Cardiac fibroblast (primary cell): Measurements from ENCODE around the gene CMPK1.
"Not testable (repeated sequence)": the region's sequence is repeated elsewhere in the genome, so short reads cannot be mapped to it uniquely, and the experiment has no call there.

Experiments
- DNase-seq, 2 donors: peaks; one replicate each; pipeline versions ENCODE4 v3.0.0 to v3.0.0-alpha.2; 2010; ENCODE audit warnings: low read depth in 2 of 2
- H3K4me3 ChIP-seq, 2 donors: replicated peaks in 1 of 2; 1 replicate in 1 of 2; 2 replicates in 1 of 2; pipeline ENCODE4 v1.5.1; 2011; ENCODE audit warnings: low read depth in 2 of 2, low read length in 2 of 2, mild to moderate bottlenecking in 2 of 2, moderate library complexity in 1 of 2
- CTCF ChIP-seq: IDR thresholded peaks from one replicate; pipeline ENCODE4 v1.5.1; 2011; ENCODE audit warnings: low read depth, mild to moderate bottlenecking, low read length, inconsistent platforms

The CMPK1 gene

GRCh38 chr1:47333578-47333921 lies at the start of gene CMPK1:
CMPK1 (plus strand) TSS chr1:47333790; CDS start chr1:47333946, 156 bp downstream.
- TF ChIP-seq CTCF, result peak; percentile 16
- peak; percentile 84 to 91 for DNase-seq
- peak within 1 kb of the TSS; percentile 72 to 94 for H3K4me3 ChIP-seq

GRCh38 chr1:47288116-47288515 lies 45.5 kb upstream of the CMPK1 start:
- not testable (repeated sequence) for H3K4me3 ChIP-seq

GRCh38 chr1:47294863-47295262 lies 38.7 kb upstream of the CMPK1 start:
- not testable (repeated sequence) for DNase-seq, H3K4me3 ChIP-seq

More at GRCh38 chr1:47288116-47288515, 45.5 kb upstream of the CMPK1 start:
- not testable (repeated sequence) for DNase-seq

- TF ChIP-seq CTCF, result no peak
- DNase-seq, result no peak
- no peak overlapping the region for H3K4me3 ChIP-seq
These were observed 38.0 kb upstream of the CMPK1 start for GRCh38 chr1:47295579-47295978.

GRCh38 chr1:47298025-47298699 lies 35.4 kb upstream of the CMPK1 start:
- DNase-seq, result peak; percentile 6 to 44
- no peak for TF ChIP-seq CTCF
- no peak overlapping the region for H3K4me3 ChIP-seq

GRCh38 chr1:47302472-47302871 lies 31.1 kb upstream of the CMPK1 start:
- DNase-seq, result no peak
- no peak overlapping the region for H3K4me3 ChIP-seq
- no peak for TF ChIP-seq CTCF

GRCh38 chr1:47309427-47309826 lies 24.2 kb upstream of the CMPK1 start:
- DNase-seq, result no peak
- H3K4me3 ChIP-seq, result no peak overlapping the region
- no peak for TF ChIP-seq CTCF
